Gastrocnemius medialis (tissue), 4 donors: ENCODE data around the gene ADGRL3.

Experiments
- POLR2A ChIP-seq, 2 donors: fragments of 450-650 bp; IDR thresholded peaks; one replicate each; pipeline ENCODE4 v1.6.1; 2017; ENCODE audit warnings: antibody characterized with exemption in 2 of 2, mild to moderate bottlenecking in 2 of 2, moderate library complexity in 2 of 2
- TF ChIP-seq, protein P1 (sequence below), 5 experiments: fragments of 450-650 bp in 3 of 5; fragments of 200-600 bp in 2 of 5; sonication (generic) in 2 of 5; IDR thresholded peaks in 4 of 5; conservative IDR thresholded peaks in 1 of 5; 1 replicate in 4 of 5; 2 replicates in 1 of 5; pipeline ENCODE4 v1.5.1; 2016 to 2019; ENCODE audit warnings: antibody characterized with exemption in 5 of 5, mild to moderate bottlenecking in 3 of 5, moderate library complexity in 3 of 5

GRCh38 chr4:61831987-61832386 lies 631.9 kb downstream of the ADGRL3 start:
- TF ChIP-seq POLR2A (IDR thresholded peaks at IDR 0.05) = no peak
- TF ChIP-seq, protein P1, sequence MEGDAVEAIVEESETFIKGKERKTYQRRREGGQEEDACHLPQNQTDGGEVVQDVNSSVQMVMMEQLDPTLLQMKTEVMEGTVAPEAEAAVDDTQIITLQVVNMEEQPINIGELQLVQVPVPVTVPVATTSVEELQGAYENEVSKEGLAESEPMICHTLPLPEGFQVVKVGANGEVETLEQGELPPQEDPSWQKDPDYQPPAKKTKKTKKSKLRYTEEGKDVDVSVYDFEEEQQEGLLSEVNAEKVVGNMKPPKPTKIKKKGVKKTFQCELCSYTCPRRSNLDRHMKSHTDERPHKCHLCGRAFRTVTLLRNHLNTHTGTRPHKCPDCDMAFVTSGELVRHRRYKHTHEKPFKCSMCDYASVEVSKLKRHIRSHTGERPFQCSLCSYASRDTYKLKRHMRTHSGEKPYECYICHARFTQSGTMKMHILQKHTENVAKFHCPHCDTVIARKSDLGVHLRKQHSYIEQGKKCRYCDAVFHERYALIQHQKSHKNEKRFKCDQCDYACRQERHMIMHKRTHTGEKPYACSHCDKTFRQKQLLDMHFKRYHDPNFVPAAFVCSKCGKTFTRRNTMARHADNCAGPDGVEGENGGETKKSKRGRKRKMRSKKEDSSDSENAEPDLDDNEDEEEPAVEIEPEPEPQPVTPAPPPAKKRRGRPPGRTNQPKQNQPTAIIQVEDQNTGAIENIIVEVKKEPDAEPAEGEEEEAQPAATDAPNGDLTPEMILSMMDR (IDR thresholded peaks at IDR 0.05 in 4 of 5, conservative IDR thresholded peaks at IDR 0.05 in 1 of 5) = no peak
